ENCODE data around the gene ZNHIT6. TPM values are rescaled to one million over a fixed set of nuclear protein-coding genes. Genes with fewer than 3 reads are reported as not detected.

Gene ZNHIT6
- total and polyA plus RNA-seq, 2 donors (not counting 1 experiment from before 2014, with no cell fraction given), result 6.0 to 16.3 TPM

DNA sequence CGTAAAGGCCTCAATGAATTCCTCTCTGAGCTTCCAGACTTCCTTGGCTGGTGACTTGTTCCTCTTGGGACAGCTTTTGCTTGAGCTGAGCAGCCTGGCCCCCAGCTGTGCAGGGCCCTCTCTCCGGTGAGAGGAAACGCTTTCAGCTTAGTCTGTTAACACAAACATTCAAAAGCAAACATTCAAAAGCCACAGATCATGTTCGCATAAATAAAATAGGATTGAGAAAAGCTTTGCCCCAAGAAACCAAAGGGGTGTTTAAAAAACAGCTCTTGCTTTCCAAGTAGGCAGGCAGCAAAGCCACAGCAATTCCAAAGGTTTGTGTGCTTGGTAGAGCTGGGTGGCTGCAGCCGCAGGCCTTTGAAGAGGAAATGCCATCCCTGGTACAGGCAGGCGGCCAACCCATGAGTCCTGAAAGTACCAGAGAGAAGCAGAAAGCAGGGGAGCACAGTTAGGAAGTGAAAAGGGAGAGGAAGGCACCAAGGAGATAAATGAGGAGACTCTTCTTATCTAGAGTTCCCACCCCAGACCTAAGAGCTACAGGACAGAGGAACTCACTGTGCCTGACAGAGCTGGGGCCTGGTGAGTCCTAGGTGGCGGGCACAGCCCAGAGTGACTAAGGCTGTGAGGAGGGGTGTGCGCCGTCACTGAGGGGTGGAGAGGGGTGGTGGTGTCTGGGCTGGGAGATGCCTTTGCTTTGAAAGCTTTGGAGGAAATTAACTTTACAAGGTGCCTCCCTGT, 79.3 kb downstream of the ZNHIT6 start:
- Mint-ChIP-seq H3K4me3 (no peak overlapping the region), H3K27me3 (no peaks in the 10 kb centered on the region), H3K27ac (no peak overlapping the region), H3K9me3 (ENCODE audit: insufficient read depth) (peaks cover 7% of the 10 kb centered on the region), H3K4me1 (no peaks in the 10 kb centered on the region)
- WGBS (ENCODE audit: insufficient coverage), result 100% methylated on average over 6 of the region's 9 CpGs
- H3K9me3 ChIP-seq (ENCODE audit: control extremely low read depth in 1 of 3, control insufficient read depth in 2 of 3, insufficient read depth in 1 of 3, low read length in 2 of 3), result no peaks in the 10 kb centered on the region
- POLR2A ChIA-PET, result interaction anchor here (0.6 kb wide), 1 partner anchor 15 kb away, joined by 5 read pairs; no protein-coding TSS in a partner anchor
- H3K79me2 ChIP-seq (ENCODE audit: control insufficient read depth, insufficient read depth, low read length), result no peaks in the 10 kb centered on the region
- H3K36me3 ChIP-seq (replicated peaks in 1 of 2; ENCODE audit: control extremely low read depth in 1 of 2, control insufficient read depth in 1 of 2, extremely low read depth in 1 of 2, insufficient read depth in 2 of 2, low read length in 1 of 2), result peaks cover 0 to 1% of the 10 kb centered on the region in 2 experiments
- no peaks in the 10 kb centered on the region for H4K20me1 ChIP-seq (ENCODE audit: control insufficient read depth, insufficient read depth, low read length, poor library complexity, severe bottlenecking)
- H2AFZ ChIP-seq (ENCODE audit: insufficient read depth, low read depth, low read length, poor library complexity, severe bottlenecking), result no peak overlapping the region
- DNase-seq (no peak), ATAC-seq (ENCODE audit: low read depth) (no peak)
- no peak overlapping the region for H3K4me3 ChIP-seq (ENCODE audit: control extremely low read depth in 1 of 5, extremely low read depth in 1 of 5, insufficient read depth in 1 of 5, low read depth in 2 of 5, low read length in 4 of 5)
- CTCF ChIA-PET, result interaction anchor here (1.0 kb wide), 1 partner anchor 321 kb away, joined by 3 read pairs; no protein-coding TSS in a partner anchor
- H3K27me3 ChIP-seq (replicated peaks in 1 of 4; ENCODE audit: control extremely low read depth in 1 of 4, control insufficient read depth in 3 of 4, insufficient read depth in 4 of 4, low read length in 3 of 4), result no peaks in the 10 kb centered on the region
- no peak for TF ChIP-seq CTCF (IDR thresholded peaks at IDR 0.05)
- no peak overlapping the region for H3K4me2 ChIP-seq (replicated peaks; ENCODE audit: low read depth, low read length, poor library complexity, severe bottlenecking)
- intact Hi-C loops (cut with micrococcal nuclease), result no loop called here
- H3K27ac ChIP-seq (ENCODE audit: low read length in 2 of 2), result no peak overlapping the region
- H3K4me1 ChIP-seq (ENCODE audit: control insufficient read depth in 2 of 2, insufficient read depth in 2 of 2, low read length in 2 of 2), result no peaks in the 10 kb centered on the region
- no peak overlapping the region for H3K9ac ChIP-seq (ENCODE audit: low read length)

GRCh38 chr1:85626818-85627217, 81.4 kb downstream of the ZNHIT6 start:
- H3K9me3 ChIP-seq (ENCODE audit: control extremely low read depth in 1 of 3, control insufficient read depth in 2 of 3, insufficient read depth in 1 of 3, low read length in 2 of 3), result peaks cover 0 to 8% (median 7%) of the 10 kb centered on the region in 3 donors
- POLR2A ChIA-PET, result no interaction called here
- H4K20me1 ChIP-seq (ENCODE audit: control insufficient read depth, insufficient read depth, low read length, poor library complexity, severe bottlenecking), result no peaks in the 10 kb centered on the region
- ATAC-seq (ENCODE audit: low read depth) (no peak), DNase-seq (no peak)
- CTCF ChIA-PET, result no interaction called here
- peaks cover 14% of the 10 kb centered on the region for H3K9me3 Mint-ChIP-seq (ENCODE audit: insufficient read depth)
- intact Hi-C loops (cut with micrococcal nuclease), result no loop called here
- H3K79me2 ChIP-seq (ENCODE audit: control insufficient read depth, insufficient read depth, low read length), result no peaks in the 10 kb centered on the region
- no peaks in the 10 kb centered on the region for H3K4me1 Mint-ChIP-seq
- no peak overlapping the region for H3K27ac ChIP-seq (ENCODE audit: low read length in 2 of 2)
- no peak for TF ChIP-seq CTCF (IDR thresholded peaks at IDR 0.05)
- TF ChIP-seq EZH2 (IDR thresholded peaks at IDR 0.05; ENCODE audit: borderline replicate concordance, insufficient read depth, low read depth, low read length, poor library complexity, severe bottlenecking), result no peak
- H3K4me1 ChIP-seq (ENCODE audit: control insufficient read depth in 2 of 2, insufficient read depth in 2 of 2, low read length in 2 of 2), result no peaks in the 10 kb centered on the region
- no peak overlapping the region for H3K9ac ChIP-seq (ENCODE audit: low read length)
- H3K4me3 Mint-ChIP-seq, result no peak overlapping the region
- H2AFZ ChIP-seq (ENCODE audit: insufficient read depth, low read depth, low read length, poor library complexity, severe bottlenecking), result no peak overlapping the region
- H3K4me2 ChIP-seq (replicated peaks; ENCODE audit: low read depth, low read length, poor library complexity, severe bottlenecking), result no peak overlapping the region
- H3K27me3 ChIP-seq (replicated peaks in 1 of 4; ENCODE audit: control extremely low read depth in 1 of 4, control insufficient read depth in 3 of 4, insufficient read depth in 4 of 4, low read length in 3 of 4), result no peaks in the 10 kb centered on the region
- no peak overlapping the region for H3K27ac Mint-ChIP-seq
- H3K36me3 ChIP-seq (replicated peaks in 1 of 2; ENCODE audit: control extremely low read depth in 1 of 2, control insufficient read depth in 1 of 2, extremely low read depth in 1 of 2, insufficient read depth in 2 of 2, low read length in 1 of 2), result peaks cover 0 to 9% of the 10 kb centered on the region in 2 experiments
- H3K27me3 Mint-ChIP-seq, result no peaks in the 10 kb centered on the region
- no peak overlapping the region for H3K4me3 ChIP-seq (ENCODE audit: control extremely low read depth in 1 of 5, extremely low read depth in 1 of 5, insufficient read depth in 1 of 5, low read depth in 2 of 5, low read length in 4 of 5)

Measured in B cell (primary cell).